ENCODE measurements around the gene TTLL9.

The TTLL9 gene

DNA sequence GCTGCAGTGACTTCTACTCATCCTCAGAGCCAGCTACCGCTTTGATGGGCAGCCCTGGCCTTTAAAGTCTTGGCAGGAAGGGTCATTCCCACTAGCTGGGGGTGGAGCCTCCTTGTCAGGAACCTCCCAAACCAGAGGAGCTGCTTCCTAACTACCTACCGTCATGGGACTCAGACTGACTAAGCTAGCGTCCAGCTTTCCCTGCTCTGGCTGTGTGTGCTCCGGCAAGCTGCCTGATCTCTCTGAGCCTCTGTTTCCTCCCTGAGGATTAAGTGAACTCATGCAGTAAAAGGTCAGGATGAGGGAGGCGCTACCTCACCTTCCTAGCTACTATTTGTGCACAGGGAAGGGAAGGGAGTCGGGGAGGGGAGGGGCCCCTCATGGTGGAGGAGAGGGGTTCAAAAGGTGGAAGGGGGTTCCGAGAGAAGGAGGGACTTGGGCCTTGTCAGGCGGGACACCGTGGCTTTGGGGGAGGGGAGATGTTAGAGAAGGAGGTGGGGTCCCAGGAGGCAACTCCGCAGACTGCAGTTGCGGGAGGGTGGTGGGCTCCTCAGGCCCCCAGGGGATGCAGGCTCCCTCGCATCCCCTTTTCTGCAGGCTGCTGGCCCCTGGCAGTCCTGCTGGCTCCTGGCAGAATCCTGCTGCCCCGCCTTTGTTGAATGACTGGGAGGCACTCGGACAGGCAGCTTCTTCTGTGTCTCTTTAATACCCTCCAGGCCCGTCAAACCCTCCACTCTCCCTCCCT lies 9.9 kb upstream of the TTLL9 start:
- 10 to 14% methylated on average over 8 to 13 of the region's 15 CpGs for WGBS, 2 experiments (ENCODE audit: insufficient coverage in 2 of 2)
- Histone ChIP-seq H3K4me3 (ENCODE audit: extremely low read depth, insufficient read depth, low read length, poor library complexity, severe bottlenecking) (peak overlapping the region; percentile 53), H3K27ac (ENCODE audit: low read depth, low read length, severe bottlenecking) (peak overlapping the region; percentile 39), H3K4me1 (ENCODE audit: control insufficient read depth, insufficient read depth, low read length, poor library complexity, severe bottlenecking) (peaks cover 9% of the 10 kb centered on the region), H3K9me3 (ENCODE audit: control insufficient read depth, low read length) (no peaks in the 10 kb centered on the region), H3K36me3 (ENCODE audit: control insufficient read depth, insufficient read depth, low read length) (no peaks in the 10 kb centered on the region)

DNA sequence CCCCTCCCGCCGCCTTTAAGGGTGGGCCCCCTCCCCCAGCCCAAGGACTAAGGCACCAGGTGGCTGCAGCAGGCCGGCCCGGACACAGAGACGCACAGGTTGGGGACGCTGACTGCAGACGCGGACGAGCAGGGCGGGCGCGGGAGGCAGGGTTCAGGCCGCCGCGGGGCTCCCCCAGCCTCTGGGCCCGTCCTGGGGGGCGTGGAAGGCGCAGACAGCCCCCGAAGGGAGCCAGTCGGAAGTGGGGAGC lies 9.4 kb upstream of the TTLL9 start:
- Histone ChIP-seq H3K4me3 (ENCODE audit: extremely low read depth, insufficient read depth, low read length, poor library complexity, severe bottlenecking) (peak overlapping the region; percentile 53), H3K27ac (ENCODE audit: low read depth, low read length, severe bottlenecking) (peak overlapping the region; percentile 39), H3K9me3 (ENCODE audit: control insufficient read depth, low read length) (no peaks in the 10 kb centered on the region)

DNA sequence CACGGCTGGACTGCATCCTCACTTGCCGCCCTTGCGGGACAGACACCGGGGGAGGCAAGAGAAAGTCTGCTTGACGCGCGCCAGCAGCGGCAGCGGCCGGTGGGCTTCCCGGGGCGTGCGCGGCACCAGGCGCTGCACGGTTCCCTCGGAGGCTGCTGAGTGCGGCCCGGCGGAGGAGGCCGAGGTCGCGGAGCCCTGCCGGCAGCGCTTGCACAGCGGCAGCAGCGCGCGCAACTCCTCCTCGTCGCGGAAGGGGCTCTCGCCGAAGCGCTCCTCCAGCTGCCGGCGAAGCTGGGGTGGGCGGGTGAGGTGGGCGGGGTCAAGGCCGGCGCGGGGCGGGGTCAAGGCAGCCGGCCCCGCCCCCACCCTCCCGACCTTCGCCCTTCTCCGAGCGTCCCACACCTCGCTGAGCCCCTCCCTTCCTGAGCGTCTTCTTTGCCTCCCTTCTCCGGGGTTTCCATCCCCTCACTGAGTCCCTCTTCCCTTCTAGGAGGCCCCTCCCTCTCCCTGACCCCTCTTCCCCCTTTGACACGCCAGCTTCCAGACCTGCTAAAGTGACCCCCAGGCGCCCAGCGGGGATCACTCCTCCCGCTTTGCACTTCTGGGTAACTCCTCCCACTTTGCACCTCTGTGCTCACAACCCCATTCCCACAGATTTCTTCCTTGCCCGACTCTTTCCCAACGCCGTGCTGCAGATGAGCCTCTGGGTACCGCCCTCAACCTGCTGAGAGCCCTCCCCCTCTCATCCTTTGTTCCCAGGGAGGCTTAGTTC lies 8.9 kb upstream of the TTLL9 start:
- peaks cover 9% of the 10 kb centered on the region for H3K4me1 ChIP-seq (ENCODE audit: control insufficient read depth, insufficient read depth, low read length, poor library complexity, severe bottlenecking)
- peak overlapping the region; percentile 39 for H3K27ac ChIP-seq (ENCODE audit: low read depth, low read length, severe bottlenecking)
- no peaks in the 10 kb centered on the region for H3K9me3 ChIP-seq (ENCODE audit: control insufficient read depth, low read length)
- 2% methylated on average over 20 to 42 of the region's 60 CpGs for WGBS, 2 experiments (ENCODE audit: insufficient coverage in 2 of 2)
- peak overlapping the region; percentile 53 for H3K4me3 ChIP-seq (ENCODE audit: extremely low read depth, insufficient read depth, low read length, poor library complexity, severe bottlenecking)
- no peaks in the 10 kb centered on the region for H3K36me3 ChIP-seq (ENCODE audit: control insufficient read depth, insufficient read depth, low read length)

More for the DNA sequence above, 9.4 kb upstream of the TTLL9 start:
- H3K4me1 ChIP-seq (ENCODE audit: control insufficient read depth, insufficient read depth, low read length, poor library complexity, severe bottlenecking), result peaks cover 9% of the 10 kb centered on the region
- 0 to 1% methylated on average over 7 to 18 of the region's 20 CpGs for WGBS, 2 experiments (ENCODE audit: insufficient coverage in 2 of 2)
- no peaks in the 10 kb centered on the region for H3K36me3 ChIP-seq (ENCODE audit: control insufficient read depth, insufficient read depth, low read length)

DNA sequence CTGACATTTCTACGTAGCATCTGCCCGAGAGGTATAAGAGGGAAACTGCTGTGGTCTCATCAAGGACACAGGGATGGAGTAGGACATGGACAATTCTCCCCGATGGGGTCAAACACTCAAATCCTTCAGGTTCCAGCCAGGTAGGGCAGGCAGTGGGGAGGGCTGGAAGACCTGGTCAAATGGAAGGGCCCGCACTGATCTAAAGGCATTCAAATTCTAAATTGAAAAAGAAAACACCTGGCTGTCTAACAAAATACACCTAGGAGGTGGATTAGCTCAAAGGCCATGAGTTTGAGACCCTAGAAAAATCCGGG lies 8.3 kb upstream of the TTLL9 start:
- Histone ChIP-seq H3K4me1 (ENCODE audit: control insufficient read depth, insufficient read depth, low read length, poor library complexity, severe bottlenecking) (peaks cover 9% of the 10 kb centered on the region), H3K4me3 (ENCODE audit: extremely low read depth, insufficient read depth, low read length, poor library complexity, severe bottlenecking) (peak overlapping the region; percentile 53), H3K9me3 (ENCODE audit: control insufficient read depth, low read length) (no peaks in the 10 kb centered on the region), H3K36me3 (ENCODE audit: control insufficient read depth, insufficient read depth, low read length) (no peaks in the 10 kb centered on the region), H3K27ac (ENCODE audit: low read depth, low read length, severe bottlenecking) (no peak overlapping the region)
- 44 to 54% methylated on average over 2 to 3 of the region's 5 CpGs for WGBS, 2 experiments (ENCODE audit: insufficient coverage in 2 of 2)

DNA sequence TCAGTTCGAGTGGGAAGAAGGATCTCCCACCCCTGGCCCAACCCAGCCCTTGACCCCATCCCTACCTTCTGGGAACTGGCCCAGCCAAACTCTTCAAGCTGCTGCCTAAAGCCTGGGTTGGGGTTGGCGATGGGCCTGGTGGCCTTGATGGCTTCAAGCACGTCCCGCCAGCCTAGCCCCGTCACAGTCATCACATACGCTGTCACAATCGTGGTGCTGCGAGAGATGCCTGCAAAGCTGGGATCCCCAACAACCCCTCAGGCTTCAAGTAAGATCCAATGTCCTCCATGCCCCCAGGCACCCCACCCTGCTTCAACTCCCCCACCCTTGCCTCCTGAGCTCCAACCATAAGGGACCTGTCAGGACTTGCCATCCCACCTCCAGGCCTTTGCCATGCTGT lies 7.9 kb upstream of the TTLL9 start:
- peaks cover 9% of the 10 kb centered on the region for H3K4me1 ChIP-seq (ENCODE audit: control insufficient read depth, insufficient read depth, low read length, poor library complexity, severe bottlenecking)
- H3K36me3 ChIP-seq (ENCODE audit: control insufficient read depth, insufficient read depth, low read length), result no peaks in the 10 kb centered on the region
- no peak overlapping the region for H3K4me3 ChIP-seq (ENCODE audit: extremely low read depth, insufficient read depth, low read length, poor library complexity, severe bottlenecking)
- H3K27ac ChIP-seq (ENCODE audit: low read depth, low read length, severe bottlenecking), result no peak overlapping the region
- WGBS, 2 experiments (ENCODE audit: insufficient coverage in 2 of 2), result 97 to 100% methylated on average over 8 of the region's 8 CpGs
- H3K9me3 ChIP-seq (ENCODE audit: control insufficient read depth, low read length), result no peaks in the 10 kb centered on the region

DNA sequence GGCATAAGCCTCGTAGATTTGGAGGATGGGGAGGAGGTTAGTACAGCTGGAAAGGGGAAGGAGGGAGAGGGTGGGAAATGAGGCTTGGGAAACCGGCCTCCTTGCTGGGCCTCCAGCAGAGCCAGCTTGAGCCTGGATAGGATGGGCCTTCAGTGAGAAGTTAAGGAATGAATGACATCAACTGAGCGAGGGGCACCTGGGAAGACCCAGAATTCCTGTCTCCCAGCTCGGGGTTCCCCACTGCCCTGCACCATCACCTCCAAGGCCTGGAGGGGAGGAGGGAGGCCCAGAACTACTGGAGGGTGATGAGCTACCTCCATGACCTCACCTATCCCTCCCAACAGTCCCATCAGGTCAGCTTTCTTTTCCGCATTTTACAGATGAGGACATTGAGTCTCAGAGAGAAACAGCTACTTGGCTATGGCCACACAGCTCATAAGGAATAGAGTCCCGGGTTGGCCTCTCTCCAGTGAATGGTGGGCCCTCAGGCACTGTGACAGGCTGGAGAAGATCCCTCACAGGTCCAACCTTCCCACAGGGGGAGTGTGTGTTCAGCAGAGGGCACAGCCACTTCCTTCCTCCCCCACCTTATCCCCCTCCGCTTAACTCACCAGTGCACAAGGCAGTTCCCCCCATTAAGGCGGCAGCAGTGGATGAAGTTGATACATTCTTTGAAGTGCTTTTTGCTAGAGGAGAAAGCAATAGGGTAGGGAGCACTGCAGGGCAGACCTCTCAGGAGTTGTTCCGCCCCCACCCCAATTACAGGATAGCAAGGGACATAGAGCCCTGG lies 6.9 kb upstream of the TTLL9 start:
- 92 to 94% methylated on average over 5 of the region's 9 CpGs for WGBS, 2 experiments (ENCODE audit: insufficient coverage in 2 of 2)
- Histone ChIP-seq H3K4me3 (ENCODE audit: extremely low read depth, insufficient read depth, low read length, poor library complexity, severe bottlenecking) (no peak overlapping the region), H3K4me1 (ENCODE audit: control insufficient read depth, insufficient read depth, low read length, poor library complexity, severe bottlenecking) (peaks cover 9% of the 10 kb centered on the region)

DNA sequence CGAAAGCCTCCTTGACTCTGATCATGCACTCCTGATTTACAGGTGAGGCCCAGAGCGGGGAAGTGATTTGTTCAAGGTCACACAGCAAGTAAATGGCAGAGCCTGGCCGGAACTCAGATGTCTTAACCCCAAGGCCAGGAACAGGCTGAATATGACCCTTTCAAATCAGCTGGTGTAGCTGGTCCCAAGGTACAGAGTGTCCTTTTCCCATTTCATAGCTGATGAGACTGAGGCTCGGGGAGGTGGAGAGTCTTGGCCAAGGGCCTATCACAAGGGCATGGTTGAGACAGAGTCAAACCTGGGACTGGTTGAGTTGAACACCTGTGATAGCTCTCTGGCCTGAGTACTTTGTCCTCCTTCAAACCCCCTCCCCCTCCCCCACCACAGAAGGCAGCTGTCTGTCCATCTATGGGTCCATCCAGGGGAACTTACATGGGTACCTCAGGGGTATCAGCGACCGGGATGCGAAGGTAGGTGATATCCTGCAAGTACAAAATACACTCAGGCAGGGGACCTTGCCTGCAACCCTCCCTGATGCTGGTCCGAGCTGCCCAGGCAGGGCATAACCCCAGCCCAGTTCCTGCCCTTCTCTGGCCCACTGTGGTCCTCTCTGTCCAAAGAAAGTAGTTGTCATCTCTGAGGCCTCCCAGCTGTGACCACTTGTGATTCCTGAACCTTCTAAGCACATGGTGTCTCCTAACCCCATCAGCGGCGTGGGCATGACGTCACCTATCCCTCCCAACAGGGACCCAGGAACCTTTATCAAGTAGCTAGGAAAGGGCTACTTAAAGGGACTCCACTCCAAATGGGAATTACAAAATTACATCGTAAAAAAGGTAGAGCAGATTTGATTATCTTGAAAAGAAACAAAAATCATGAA lies 5.7 kb upstream of the TTLL9 start:
- H3K9me3 ChIP-seq (ENCODE audit: control insufficient read depth, low read length), result no peaks in the 10 kb centered on the region
- 97 to 98% methylated on average over 10 to 11 of the region's 12 CpGs for WGBS, 2 experiments (ENCODE audit: insufficient coverage in 2 of 2)
- H3K4me1 ChIP-seq (ENCODE audit: control insufficient read depth, insufficient read depth, low read length, poor library complexity, severe bottlenecking), result peaks cover 9% of the 10 kb centered on the region

More for the DNA sequence above, 6.9 kb upstream of the TTLL9 start:
- H3K27ac ChIP-seq (ENCODE audit: low read depth, low read length, severe bottlenecking), result no peak overlapping the region
- no peaks in the 10 kb centered on the region for H3K9me3 ChIP-seq (ENCODE audit: control insufficient read depth, low read length)
- H3K36me3 ChIP-seq (ENCODE audit: control insufficient read depth, insufficient read depth, low read length), result no peaks in the 10 kb centered on the region

DNA sequence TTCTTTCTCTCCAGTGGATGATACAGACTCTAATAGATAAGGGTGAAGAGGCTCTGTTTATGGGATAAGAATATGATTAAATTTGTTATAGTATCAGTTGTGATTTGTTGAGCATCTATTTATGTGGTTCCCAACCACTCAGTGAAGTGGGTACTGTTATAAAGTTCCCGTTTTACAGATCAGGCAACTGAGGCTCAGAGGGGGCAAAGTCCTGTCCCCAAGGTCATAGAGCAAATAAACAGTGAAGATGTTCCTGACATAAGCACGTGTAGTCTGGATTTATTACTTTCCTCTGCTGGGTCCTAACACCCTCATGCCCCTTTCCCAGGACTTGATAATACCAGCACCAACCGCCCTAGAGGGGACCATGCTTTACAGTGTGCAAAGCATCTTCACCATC lies 4.2 kb upstream of the TTLL9 start:
- WGBS, 2 experiments (ENCODE audit: insufficient coverage in 2 of 2), result 72 to 85% methylated on average over 3 of the region's 3 CpGs

More for the DNA sequence above, 5.7 kb upstream of the TTLL9 start:
- H3K36me3 ChIP-seq (ENCODE audit: control insufficient read depth, insufficient read depth, low read length), result no peaks in the 10 kb centered on the region
- H3K27ac ChIP-seq (ENCODE audit: low read depth, low read length, severe bottlenecking), result no peak overlapping the region
- no peak overlapping the region for H3K4me3 ChIP-seq (ENCODE audit: extremely low read depth, insufficient read depth, low read length, poor library complexity, severe bottlenecking)

DNA sequence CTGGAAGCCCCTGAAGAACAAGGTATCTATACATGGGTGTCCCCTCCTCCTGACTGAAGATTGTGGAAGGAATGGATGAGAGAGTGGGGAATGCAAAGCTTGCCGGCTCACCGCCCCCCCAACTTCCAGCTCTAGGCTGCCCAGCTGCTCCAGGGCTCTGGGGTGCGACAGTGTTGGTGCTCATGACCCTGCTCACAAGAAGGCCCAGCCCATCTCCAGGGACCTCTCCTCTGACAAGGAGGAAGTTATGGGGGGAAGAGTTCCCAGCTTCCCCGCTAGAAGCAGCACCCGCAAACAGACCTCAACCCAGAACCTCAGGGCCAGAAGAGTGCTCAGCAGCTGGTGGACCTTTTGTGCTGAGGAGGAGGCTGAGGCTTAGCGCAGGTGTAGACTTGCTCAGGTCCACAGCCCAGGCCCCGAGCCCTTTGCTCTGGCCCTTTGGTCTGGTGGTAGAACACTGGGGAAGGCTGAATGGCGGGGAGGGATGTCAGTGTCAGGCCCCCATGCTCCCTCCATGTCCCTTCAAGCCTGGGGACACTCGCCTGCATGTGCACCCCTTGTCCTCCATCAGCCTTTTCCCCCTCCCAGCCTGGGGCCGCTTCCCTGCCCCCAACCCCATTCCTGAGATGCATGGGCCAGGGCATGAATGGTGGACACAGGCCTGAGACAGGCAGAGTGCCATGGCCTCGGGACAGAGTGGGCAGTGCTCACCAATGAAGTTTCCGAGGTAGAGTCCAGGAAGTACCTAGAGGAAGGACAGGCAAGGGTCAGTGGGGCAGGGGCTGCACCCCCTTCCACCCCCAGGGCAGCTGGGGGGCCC lies 1.4 kb upstream of the TTLL9 start:
- no peaks in the 10 kb centered on the region for H3K9me3 ChIP-seq (ENCODE audit: control insufficient read depth, low read length)
- no peaks in the 10 kb centered on the region for H3K36me3 ChIP-seq (ENCODE audit: control insufficient read depth, insufficient read depth, low read length)
- H3K27ac ChIP-seq (ENCODE audit: low read depth, low read length, severe bottlenecking), result no peak overlapping the region
- 82 to 95% methylated on average over 5 to 6 of the region's 12 CpGs for WGBS, 2 experiments (ENCODE audit: insufficient coverage in 2 of 2)
- no peaks in the 10 kb centered on the region for H3K4me1 ChIP-seq (ENCODE audit: control insufficient read depth, insufficient read depth, low read length, poor library complexity, severe bottlenecking)
- peak overlapping the region; percentile 56 for H3K4me3 ChIP-seq (ENCODE audit: extremely low read depth, insufficient read depth, low read length, poor library complexity, severe bottlenecking)

More for the DNA sequence above, 4.2 kb upstream of the TTLL9 start:
- no peaks in the 10 kb centered on the region for H3K36me3 ChIP-seq (ENCODE audit: control insufficient read depth, insufficient read depth, low read length)
- no peak overlapping the region for H3K27ac ChIP-seq (ENCODE audit: low read depth, low read length, severe bottlenecking)
- no peaks in the 10 kb centered on the region for H3K9me3 ChIP-seq (ENCODE audit: control insufficient read depth, low read length)
- H3K4me1 ChIP-seq (ENCODE audit: control insufficient read depth, insufficient read depth, low read length, poor library complexity, severe bottlenecking), result no peaks in the 10 kb centered on the region
- no peak overlapping the region for H3K4me3 ChIP-seq (ENCODE audit: extremely low read depth, insufficient read depth, low read length, poor library complexity, severe bottlenecking)

DNA sequence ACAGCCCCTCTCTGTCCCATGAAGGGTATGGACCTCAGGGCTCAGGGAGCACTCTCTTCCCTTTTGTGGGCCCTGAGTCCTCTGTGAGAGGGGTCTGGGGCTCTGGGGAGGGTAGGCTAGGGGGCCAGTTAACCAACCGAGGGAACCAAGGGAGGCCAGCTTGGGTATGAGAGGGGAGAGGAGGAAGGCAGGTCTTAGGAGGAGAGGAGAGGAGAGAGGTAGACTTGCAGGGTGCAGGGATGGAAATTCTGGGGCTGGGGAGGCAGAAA lies 827 bp upstream of the TTLL9 start:
- Histone ChIP-seq H3K9me3 (ENCODE audit: control insufficient read depth, low read length) (no peaks in the 10 kb centered on the region), H3K36me3 (ENCODE audit: control insufficient read depth, insufficient read depth, low read length) (no peaks in the 10 kb centered on the region), H3K27ac (ENCODE audit: low read depth, low read length, severe bottlenecking) (no peak overlapping the region), H3K4me3 (ENCODE audit: extremely low read depth, insufficient read depth, low read length, poor library complexity, severe bottlenecking) (peak overlapping the region; percentile 56), H3K4me1 (ENCODE audit: control insufficient read depth, insufficient read depth, low read length, poor library complexity, severe bottlenecking) (no peaks in the 10 kb centered on the region)
- WGBS, 2 experiments (ENCODE audit: insufficient coverage in 2 of 2), result 0 to 27% methylated on average over 1 of the region's 1 CpG
